ENCODE data around the gene NEO1. TPM values are rescaled to one million over a fixed set of nuclear protein-coding genes. Genes with fewer than 3 reads are reported as not detected.
A peak's percentile ranks its signal among the peaks of the same experiment; 100 is the strongest.

The NEO1 gene
- polyA plus RNA-seq, 1 donor from 2014 or later = 57.0 TPM

GRCh38 chr15:73081321-73081958 is 29.2 kb downstream of the NEO1 start:
- no peaks in the 10 kb centered on the region for H4K20me1 ChIP-seq (ENCODE audit: insufficient read depth)
- no peaks in the 10 kb centered on the region for H3K9me3 ChIP-seq (ENCODE audit: low read length)
- no peak overlapping the region for H2AFZ ChIP-seq (ENCODE audit: low read depth, low read length)
- H3K4me3 ChIP-seq (ENCODE audit: low read length) = no peak overlapping the region
- no peak overlapping the region for H3K27ac ChIP-seq (ENCODE audit: low read length)
- H3K9ac ChIP-seq (ENCODE audit: low read length) = no peak overlapping the region
- H3K9me2 ChIP-seq (ENCODE audit: insufficient read depth, low read length) = no peaks in the 10 kb centered on the region
- no peaks in the 10 kb centered on the region for H3F3A ChIP-seq (ENCODE audit: insufficient read depth, low read length, poor library complexity, severe bottlenecking)
- H3K27me3 ChIP-seq (ENCODE audit: insufficient read depth, low read depth, low read length) = no peaks in the 10 kb centered on the region
- H3K36me3 ChIP-seq (ENCODE audit: insufficient read depth, low read length) = no peaks in the 10 kb centered on the region
- H3K79me2 ChIP-seq (replicated peaks; ENCODE audit: insufficient read depth, low read length) = peaks cover 51% of the 10 kb centered on the region
- TF ChIP-seq TAF1 (IDR thresholded peaks at IDR 0.05; ENCODE audit: low read depth) (no peak), RAD21 (conservative IDR thresholded peaks at IDR 0.05) (peak; percentile 90), EP300 (conservative IDR thresholded peaks at IDR 0.05; ENCODE audit: poor library complexity, severe bottlenecking) (no peak), SMC3 (conservative IDR thresholded peaks at IDR 0.05; ENCODE audit: poor library complexity) (peak; percentile 95), CTCF (IDR thresholded peaks at IDR 0.05; ENCODE audit: poor library complexity, severe bottlenecking) (peak; percentile 85), REST (IDR thresholded peaks at IDR 0.05; ENCODE audit: borderline replicate concordance) (no peak)
- H3K4me2 ChIP-seq (ENCODE audit: low read length) = no peak overlapping the region

DNA sequence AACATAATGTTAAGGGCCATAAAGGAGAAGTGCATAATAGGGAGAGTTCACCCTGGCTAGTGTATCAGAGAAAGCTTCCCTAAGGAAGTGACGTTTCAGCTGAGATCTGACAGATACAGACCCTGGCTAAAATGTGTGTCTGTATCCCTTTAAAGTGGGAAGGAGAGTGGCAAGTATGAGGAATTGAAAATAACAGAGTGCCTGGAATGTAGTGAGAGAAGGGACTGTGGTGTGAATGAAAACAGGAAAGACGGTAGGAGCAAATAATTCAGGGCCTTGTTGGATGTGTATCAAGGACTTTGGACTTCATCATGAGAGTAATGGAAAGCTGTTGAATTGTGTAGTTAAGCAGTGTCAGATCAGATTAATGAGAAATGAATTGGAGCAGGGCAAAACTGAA is 30.5 kb downstream of the NEO1 start:
- Histone ChIP-seq H3K27ac (ENCODE audit: low read length) (no peak overlapping the region), H4K20me1 (ENCODE audit: insufficient read depth) (no peaks in the 10 kb centered on the region), H3K4me2 (ENCODE audit: low read length) (no peak overlapping the region), H3K9me2 (ENCODE audit: insufficient read depth, low read length) (no peaks in the 10 kb centered on the region), H3K9me3 (ENCODE audit: low read length) (no peaks in the 10 kb centered on the region), H3K9ac (ENCODE audit: low read length) (no peak overlapping the region), H3F3A (ENCODE audit: insufficient read depth, low read length, poor library complexity, severe bottlenecking) (no peaks in the 10 kb centered on the region), H3K79me2 (replicated peaks; ENCODE audit: insufficient read depth, low read length) (peaks cover 52% of the 10 kb centered on the region), H3K27me3 (ENCODE audit: insufficient read depth, low read depth, low read length) (no peaks in the 10 kb centered on the region), H3K4me3 (ENCODE audit: low read length) (no peak overlapping the region), H2AFZ (ENCODE audit: low read depth, low read length) (no peak overlapping the region), H3K36me3 (ENCODE audit: insufficient read depth, low read length) (no peaks in the 10 kb centered on the region)
- TF ChIP-seq REST (IDR thresholded peaks at IDR 0.05; ENCODE audit: borderline replicate concordance) (no peak), EZH2 (IDR thresholded peaks at IDR 0.05; ENCODE audit: borderline replicate concordance, insufficient read depth, low read length, poor library complexity, severe bottlenecking) (no peak), POLR2AphosphoS5 (IDR thresholded peaks at IDR 0.05) (no peak), MXI1 (conservative IDR thresholded peaks at IDR 0.05; ENCODE audit: poor library complexity, severe bottlenecking) (no peak), TAF1 (IDR thresholded peaks at IDR 0.05; ENCODE audit: low read depth) (no peak), SMC3 (conservative IDR thresholded peaks at IDR 0.05; ENCODE audit: poor library complexity) (no peak)

All from neural cell (in vitro differentiated cells).